IPS-20b (cell line): ENCODE measurements around the gene PPP1R7.

Experiments used
- H3K27ac ChIP-seq: one replicate; pipeline ENCODE4 v1.5.1; 2013; ENCODE audit warnings: low read length
- H3K27me3 ChIP-seq: 2 replicates; pipeline ENCODE4 v1.6.1; 2013; ENCODE audit warnings: mild to moderate bottlenecking, low read length, inconsistent platforms; ENCODE audit not compliant: insufficient read depth
- H3K36me3 ChIP-seq: 2 replicates; pipeline ENCODE4 v1.6.1; 2013; ENCODE audit warnings: low read depth, mild to moderate bottlenecking, inconsistent platforms, low read length, moderate library complexity; ENCODE audit not compliant: insufficient read depth
- H3K4me1 ChIP-seq: 2 replicates; pipeline ENCODE4 v1.6.1; 2013; ENCODE audit warnings: mild to moderate bottlenecking, control low read depth, inconsistent platforms, low read length, moderate library complexity; ENCODE audit not compliant: insufficient read depth
- H3K4me3 ChIP-seq: 2 replicates; pipeline ENCODE4 v1.5.1; 2013; ENCODE audit warnings: mild to moderate bottlenecking, low read length, inconsistent platforms
- H3K9ac ChIP-seq: 2 replicates; pipeline ENCODE4 v1.6.1; 2013; ENCODE audit warnings: low read depth, mild to moderate bottlenecking, inconsistent platforms, low read length, moderate library complexity
- H3K9me3 ChIP-seq: 2 replicates; pipeline ENCODE4 v1.6.1; 2013; ENCODE audit warnings: mild to moderate bottlenecking, low read depth, low read length, inconsistent platforms; ENCODE audit not compliant: insufficient read depth

The PPP1R7 gene

GRCh38 chr2:241213041-241213440, 62.8 kb downstream of the PPP1R7 start:
- Histone ChIP-seq H3K4me3 (no peak overlapping the region), H3K9me3 (no peaks in the 10 kb centered on the region), H3K4me1 (peaks cover 5% of the 10 kb centered on the region; the same call in 1 of the 2 replicates), H3K36me3 (no peaks in the 10 kb centered on the region), H3K9ac (no peak overlapping the region), H3K27me3 (no peaks in the 10 kb centered on the region; the same call in none of the 2 replicates), H3K27ac (no peak overlapping the region)

- Histone ChIP-seq H3K27me3 (no peaks in the 10 kb centered on the region; the same call in none of the 2 replicates), H3K27ac (no peak overlapping the region), H3K4me1 (peaks cover 5% of the 10 kb centered on the region; the same call in 1 of the 2 replicates), H3K36me3 (no peaks in the 10 kb centered on the region), H3K9me3 (no peaks in the 10 kb centered on the region), H3K4me3 (no peak overlapping the region), H3K9ac (no peak overlapping the region)
These were observed 63.3 kb downstream of the PPP1R7 start for GRCh38 chr2:241213567-241213966.

- Histone ChIP-seq H3K4me1 (peaks cover 5% of the 10 kb centered on the region; the same call in 1 of the 2 replicates), H3K36me3 (no peaks in the 10 kb centered on the region), H3K9me3 (no peaks in the 10 kb centered on the region), H3K27ac (no peak overlapping the region), H3K27me3 (no peaks in the 10 kb centered on the region; the same call in none of the 2 replicates), H3K9ac (no peak overlapping the region), H3K4me3 (no peak overlapping the region)
These were observed 63.9 kb downstream of the PPP1R7 start for GRCh38 chr2:241214209-241214608.

GRCh38 chr2:241214766-241215165, 64.5 kb downstream of the PPP1R7 start:
- peaks cover 5% of the 10 kb centered on the region; the same call in 1 of the 2 replicates for H3K4me1 ChIP-seq

GRCh38 chr2:241215421-241215820, 65.2 kb downstream of the PPP1R7 start:
- H3K9ac ChIP-seq, result no peak overlapping the region
- H3K36me3 ChIP-seq, result no peaks in the 10 kb centered on the region
- no peak overlapping the region for H3K27ac ChIP-seq
- H3K4me1 ChIP-seq, result peaks cover 5% of the 10 kb centered on the region; the same call in 1 of the 2 replicates
- H3K4me3 ChIP-seq, result no peak overlapping the region
- no peaks in the 10 kb centered on the region; the same call in none of the 2 replicates for H3K27me3 ChIP-seq
- H3K9me3 ChIP-seq, result no peaks in the 10 kb centered on the region

More at GRCh38 chr2:241214766-241215165, 64.5 kb downstream of the PPP1R7 start:
- Histone ChIP-seq H3K27ac (no peak overlapping the region), H3K4me3 (no peak overlapping the region), H3K9me3 (no peaks in the 10 kb centered on the region), H3K27me3 (no peaks in the 10 kb centered on the region; the same call in none of the 2 replicates), H3K9ac (no peak overlapping the region), H3K36me3 (no peaks in the 10 kb centered on the region)

- Histone ChIP-seq H3K4me3 (no peak overlapping the region), H3K4me1 (peaks cover 5% of the 10 kb centered on the region; the same call in 1 of the 2 replicates), H3K27ac (no peak overlapping the region), H3K36me3 (no peaks in the 10 kb centered on the region), H3K27me3 (no peaks in the 10 kb centered on the region; the same call in none of the 2 replicates), H3K9ac (no peak overlapping the region), H3K9me3 (no peaks in the 10 kb centered on the region)
These were observed 66.0 kb downstream of the PPP1R7 start for GRCh38 chr2:241216211-241216761.

GRCh38 chr2:241217320-241218031, 67.2 kb downstream of the PPP1R7 start:
- H3K4me3 ChIP-seq, result peak overlapping the region; percentile 65; the same call in 1 of the 2 replicates

GRCh38 chr2:241218131-241219029, 68.1 kb downstream of the PPP1R7 start:
- H3K9ac ChIP-seq, result peak overlapping the region; percentile 81
- peak overlapping the region; percentile 88 for H3K4me3 ChIP-seq
- H3K9me3 ChIP-seq, result no peaks in the 10 kb centered on the region
- no peaks in the 10 kb centered on the region for H3K36me3 ChIP-seq
- H3K4me1 ChIP-seq, result peaks cover 5% of the 10 kb centered on the region; the same call in 1 of the 2 replicates
- no peaks in the 10 kb centered on the region; the same call in none of the 2 replicates for H3K27me3 ChIP-seq
- no peak overlapping the region for H3K27ac ChIP-seq

More at GRCh38 chr2:241217320-241218031, 67.2 kb downstream of the PPP1R7 start:
- no peaks in the 10 kb centered on the region for H3K9me3 ChIP-seq
- H3K36me3 ChIP-seq, result no peaks in the 10 kb centered on the region
- peak overlapping the region; percentile 61 for H3K9ac ChIP-seq
- no peak overlapping the region for H3K27ac ChIP-seq
- H3K27me3 ChIP-seq, result no peaks in the 10 kb centered on the region; the same call in none of the 2 replicates
- H3K4me1 ChIP-seq, result peaks cover 5% of the 10 kb centered on the region; the same call in 1 of the 2 replicates

GRCh38 chr2:241219030-241219382, 68.7 kb downstream of the PPP1R7 start:
- Histone ChIP-seq H3K36me3 (no peaks in the 10 kb centered on the region), H3K9ac (peak overlapping the region; percentile 81; the same call in 1 of the 2 replicates), H3K4me1 (peaks cover 5% of the 10 kb centered on the region; the same call in 1 of the 2 replicates), H3K4me3 (peak overlapping the region; percentile 88), H3K27me3 (no peaks in the 10 kb centered on the region; the same call in none of the 2 replicates), H3K9me3 (no peaks in the 10 kb centered on the region), H3K27ac (no peak overlapping the region)

GRCh38 chr2:241219856-241220356, 69.6 kb downstream of the PPP1R7 start:
- no peak overlapping the region for H3K4me3 ChIP-seq
- no peaks in the 10 kb centered on the region for H3K9me3 ChIP-seq
- H3K4me1 ChIP-seq, result peaks cover 5% of the 10 kb centered on the region; the same call in 1 of the 2 replicates
- H3K9ac ChIP-seq, result no peak overlapping the region
- H3K27me3 ChIP-seq, result no peaks in the 10 kb centered on the region; the same call in none of the 2 replicates
- H3K27ac ChIP-seq, result no peak overlapping the region
- peaks cover 3% of the 10 kb centered on the region; the same call in 1 of the 2 replicates for H3K36me3 ChIP-seq
